Measurements from ENCODE around the gene NR5A1. TPM values are rescaled to one million over a fixed set of nuclear protein-coding genes. Genes with fewer than 3 reads are reported as not detected.

Gene NR5A1
- total and polyA plus RNA-seq, 2 of the 13 experiments (the other 11 are each of a cell fraction or from before 2014, with no cell fraction given): 28.9 to 44.7 TPM

- Histone ChIP-seq H3K4me2 (ENCODE audit: low read depth, low read length) (no peak overlapping the region), H3K27me3 (ENCODE audit: control insufficient read depth in 1 of 2, insufficient read depth in 2 of 2, low read length in 2 of 2) (peaks cover 4 to 44% of the 10 kb centered on the region in 2 experiments; a peak in 4 of 5 replicates), H3K79me2 (ENCODE audit: insufficient read depth, low read length) (no peaks in the 10 kb centered on the region), H3K4me1 (ENCODE audit: insufficient read depth, low read length) (peaks cover 31% of the 10 kb centered on the region), H3K9ac (ENCODE audit: insufficient read depth, low read depth, low read length) (no peak overlapping the region), H4K20me1 (ENCODE audit: insufficient read depth, low read length) (no peaks in the 10 kb centered on the region), H3K9me3 (ENCODE audit: low read length) (no peaks in the 10 kb centered on the region), H2AFZ (ENCODE audit: low read length) (no peak overlapping the region), H3K4me3 (replicated peaks in 1 of 3; ENCODE audit: insufficient read depth in 1 of 3, low read depth in 2 of 3, low read length in 3 of 3) (no peak overlapping the region), H3K36me3 (replicated peaks in 1 of 2; ENCODE audit: control insufficient read depth in 1 of 2, insufficient read depth in 2 of 2, low read length in 2 of 2) (no peaks in the 10 kb centered on the region), H3K27ac (ENCODE audit: extremely low read length, insufficient read depth, low read length) (no peak overlapping the region)
- TF ChIP-seq MTERF4 (CRISPR knock-in tag; IDR thresholded peaks at IDR 0.05) (no peak), AGO1 (IDR thresholded peaks at IDR 0.05; ENCODE audit: low read depth, low read length, poor library complexity, severe bottlenecking) (peak; percentile 43)
- DNase-seq (ENCODE audit: low spot score): no peak
- CTCF ChIA-PET (ENCODE audit: low intra/inter-chr PET ratio, low total read pairs): no interaction called here
- in situ Hi-C loops (cut with HindIII; ENCODE audit: extremely low pct_ligation_motif_present, low pct_unique_long_range_greater_than_20kb) (no loop called here), intact Hi-C loops (cut with micrococcal nuclease; ENCODE audit: unreplicated experiment) (loop anchor here (5.0 kb wide), 1 partner anchor 58 kb away; no protein-coding TSS in a partner anchor)
- 59% methylated on average over 3 of the region's 16 CpGs for WGBS (ENCODE audit: low lambda C conversion rate)
- FAIRE-seq: no peak
- POLR2A ChIA-PET: no interaction called here
- BruUV-seq (replicated peaks): no TSS peak
- ATAC-seq: peak; percentile 1; the same call in 1 of the 3 replicates
Observed at GRCh38 chr9:124479371-124479770, 27.8 kb downstream of the NR5A1 start.

GRCh38 chr9:124478354-124478753 lies 28.8 kb downstream of the NR5A1 start:
- DNase-seq (ENCODE audit: low spot score) (no peak), ATAC-seq (peak; percentile 12), FAIRE-seq (no peak)
- Histone ChIP-seq H3K9me3 (ENCODE audit: low read length) (no peaks in the 10 kb centered on the region), H3K79me2 (ENCODE audit: insufficient read depth, low read length) (no peaks in the 10 kb centered on the region), H3K4me3 (replicated peaks in 1 of 3; ENCODE audit: insufficient read depth in 1 of 3, low read depth in 2 of 3, low read length in 3 of 3) (no peak overlapping the region), H3K27me3 (ENCODE audit: control insufficient read depth in 1 of 2, insufficient read depth in 2 of 2, low read length in 2 of 2) (peaks cover 4 to 51% of the 10 kb centered on the region in 2 experiments), H3K4me2 (ENCODE audit: low read depth, low read length) (no peak overlapping the region), H4K20me1 (ENCODE audit: insufficient read depth, low read length) (no peaks in the 10 kb centered on the region), H2AFZ (ENCODE audit: low read length) (no peak overlapping the region), H3K27ac (ENCODE audit: extremely low read length, insufficient read depth, low read length) (no peak overlapping the region), H3K36me3 (replicated peaks in 1 of 2; ENCODE audit: control insufficient read depth in 1 of 2, insufficient read depth in 2 of 2, low read length in 2 of 2) (no peaks in the 10 kb centered on the region), H3K9ac (ENCODE audit: insufficient read depth, low read depth, low read length) (no peak overlapping the region), H3K4me1 (ENCODE audit: insufficient read depth, low read length) (peaks cover 34% of the 10 kb centered on the region)
- WGBS (ENCODE audit: low lambda C conversion rate): 48% methylated on average over 6 of the region's 12 CpGs
- ChIA-PET POLR2A (no interaction called here), CTCF (ENCODE audit: low intra/inter-chr PET ratio, low total read pairs) (no interaction called here)
- no TSS peak for BruUV-seq (replicated peaks)
- intact Hi-C loops (cut with micrococcal nuclease; ENCODE audit: unreplicated experiment) (loop anchor here (5.0 kb wide), 1 partner anchor 59 kb away; no protein-coding TSS in a partner anchor), in situ Hi-C loops (cut with HindIII; ENCODE audit: extremely low pct_ligation_motif_present, low pct_unique_long_range_greater_than_20kb) (no loop called here)
- TF ChIP-seq NCOA2 (CRISPR knock-in tag; IDR thresholded peaks at IDR 0.05) (no peak), MYC (CRISPR knock-in tag; IDR thresholded peaks at IDR 0.05; ENCODE audit: borderline replicate concordance) (no peak), XRCC5 (optimal IDR thresholded peaks at IDR 0.05; ENCODE audit: low read length) (no peak), AGO1 (IDR thresholded peaks at IDR 0.05; ENCODE audit: low read depth, low read length, poor library complexity, severe bottlenecking) (no peak), ZNF616 (CRISPR knock-in tag; IDR thresholded peaks at IDR 0.05; ENCODE audit: low read depth) (no peak), ZNF407 (CRISPR knock-in tag; IDR thresholded peaks at IDR 0.05; ENCODE audit: not compliant biosample characterization) (no peak), SRF (IDR thresholded peaks at IDR 0.05; ENCODE audit: low read depth, low read length) (no peak), EED (CRISPR knock-in tag; IDR thresholded peaks at IDR 0.05) (no peak)
